Measurements from ENCODE around the gene SLC26A1. TPM values are rescaled to one million over a fixed set of nuclear protein-coding genes. Genes with fewer than 3 reads are reported as not detected.

SLC26A1 gene
- polyA plus RNA-seq, 1 donor from 2014 or later, result 0.12 TPM

GRCh38 chr4:957231-957580 is 36.0 kb downstream of the SLC26A1 start:
- Histone ChIP-seq H3K4me2 (ENCODE audit: low read length) (no peak overlapping the region), H3K36me3 (ENCODE audit: insufficient read depth, low read length) (no peaks in the 10 kb centered on the region), H3K79me2 (replicated peaks; ENCODE audit: insufficient read depth, low read length) (no peaks in the 10 kb centered on the region), H2AFZ (ENCODE audit: low read depth, low read length) (no peak overlapping the region), H3K27ac (ENCODE audit: low read length) (no peak overlapping the region), H3K9me3 (ENCODE audit: low read length) (no peaks in the 10 kb centered on the region), H3K4me3 (ENCODE audit: low read length) (no peak overlapping the region), H3K9me2 (ENCODE audit: insufficient read depth, low read length) (no peaks in the 10 kb centered on the region), H3K9ac (ENCODE audit: low read length) (no peak overlapping the region), H3F3A (ENCODE audit: insufficient read depth, low read length, poor library complexity, severe bottlenecking) (no peaks in the 10 kb centered on the region), H3K27me3 (ENCODE audit: insufficient read depth, low read depth, low read length) (no peaks in the 10 kb centered on the region), H4K20me1 (ENCODE audit: insufficient read depth) (no peaks in the 10 kb centered on the region)
- TF ChIP-seq EP300 (conservative IDR thresholded peaks at IDR 0.05; ENCODE audit: poor library complexity, severe bottlenecking), result no peak
- no peak for TF ChIP-seq REST (IDR thresholded peaks at IDR 0.05; ENCODE audit: borderline replicate concordance)
- no peak for TF ChIP-seq MXI1 (conservative IDR thresholded peaks at IDR 0.05; ENCODE audit: poor library complexity, severe bottlenecking)

GRCh38 chr4:956531-957230 is 36.5 kb downstream of the SLC26A1 start:
- Histone ChIP-seq H3K9me2 (ENCODE audit: insufficient read depth, low read length) (no peaks in the 10 kb centered on the region), H3K4me2 (ENCODE audit: low read length) (no peak overlapping the region), H3K79me2 (replicated peaks; ENCODE audit: insufficient read depth, low read length) (no peaks in the 10 kb centered on the region), H3K27ac (ENCODE audit: low read length) (no peak overlapping the region), H3K9ac (ENCODE audit: low read length) (no peak overlapping the region), H3K9me3 (ENCODE audit: low read length) (no peaks in the 10 kb centered on the region), H3K36me3 (ENCODE audit: insufficient read depth, low read length) (no peaks in the 10 kb centered on the region), H4K20me1 (ENCODE audit: insufficient read depth) (no peaks in the 10 kb centered on the region), H3F3A (ENCODE audit: insufficient read depth, low read length, poor library complexity, severe bottlenecking) (no peaks in the 10 kb centered on the region), H3K27me3 (ENCODE audit: insufficient read depth, low read depth, low read length) (no peaks in the 10 kb centered on the region), H3K4me3 (ENCODE audit: low read length) (no peak overlapping the region), H2AFZ (ENCODE audit: low read depth, low read length) (no peak overlapping the region)
- no peak for TF ChIP-seq SMC3 (conservative IDR thresholded peaks at IDR 0.05; ENCODE audit: poor library complexity)
- no peak for TF ChIP-seq POLR2AphosphoS5 (IDR thresholded peaks at IDR 0.05)
- TF ChIP-seq EZH2 (IDR thresholded peaks at IDR 0.05; ENCODE audit: borderline replicate concordance, insufficient read depth, low read length, poor library complexity, severe bottlenecking), result no peak
- TF ChIP-seq TAF1 (IDR thresholded peaks at IDR 0.05; ENCODE audit: low read depth), result no peak
- no peak for TF ChIP-seq RAD21 (conservative IDR thresholded peaks at IDR 0.05)
- TF ChIP-seq MXI1 (conservative IDR thresholded peaks at IDR 0.05; ENCODE audit: poor library complexity, severe bottlenecking), result no peak
- TF ChIP-seq REST (IDR thresholded peaks at IDR 0.05; ENCODE audit: borderline replicate concordance), result no peak
- TF ChIP-seq CTCF (IDR thresholded peaks at IDR 0.05; ENCODE audit: poor library complexity, severe bottlenecking), result no peak
- no peak for TF ChIP-seq EP300 (conservative IDR thresholded peaks at IDR 0.05; ENCODE audit: poor library complexity, severe bottlenecking)

All from neural cell (in vitro differentiated cells).